GM19025 (cell line): Measurements from ENCODE around the gene SRRM3.
"Not testable (repeated sequence)": the region's sequence is repeated elsewhere in the genome, so short reads cannot be mapped to it uniquely, and the experiment has no call there.

Experiments used
- ATAC-seq: cut with Tn5 transposase; IDR thresholded peaks from one replicate; pipeline ENCODE4 v1.9.1; 2021; ENCODE audit warnings: mild to moderate bottlenecking, low read depth, moderate library complexity; ENCODE audit not compliant: unreplicated experiment

Gene SRRM3

GRCh38 chr7:76282344-76283253 is 80.9 kb downstream of the SRRM3 start:
- no peak for ATAC-seq

- ATAC-seq, result no peak
Measured at GRCh38 chr7:76283254-76284159, 81.8 kb downstream of the SRRM3 start.

GRCh38 chr7:76285604-76286374 is 84.1 kb downstream of the SRRM3 start:
- ATAC-seq, result no peak

- ATAC-seq, result no peak
Measured at GRCh38 chr7:76286842-76287403, 85.2 kb downstream of the SRRM3 start.

- not testable (repeated sequence) for ATAC-seq
Measured at GRCh38 chr7:76290847-76291350, 89.2 kb downstream of the SRRM3 start.

GRCh38 chr7:76291351-76292212 is 89.9 kb downstream of the SRRM3 start:
- peak; percentile 80 for ATAC-seq

- no peak for ATAC-seq
Measured at GRCh38 chr7:76292213-76292573, 90.5 kb downstream of the SRRM3 start.

GRCh38 chr7:76292911-76293310 is 91.2 kb downstream of the SRRM3 start:
- ATAC-seq, result not testable (repeated sequence)

GRCh38 chr7:76293407-76293901 is 91.8 kb downstream of the SRRM3 start:
- ATAC-seq, result no peak

- ATAC-seq, result no peak
Measured at GRCh38 chr7:76294344-76295024, 92.8 kb downstream of the SRRM3 start.

GRCh38 chr7:76296743-76297740 is 95.3 kb downstream of the SRRM3 start:
- no peak for ATAC-seq

- ATAC-seq, result no peak
Measured at GRCh38 chr7:76300166-76300731, 98.6 kb downstream of the SRRM3 start.

GRCh38 chr7:76301000-76301399 is 99.3 kb downstream of the SRRM3 start:
- ATAC-seq, result no peak

GRCh38 chr7:76302347-76303201 is 100.9 kb downstream of the SRRM3 start, which contains the start of gene HSPB1:
HSPB1 (plus strand) TSS chr7:76302673; CDS start chr7:76302713, 40 bp downstream.
- ATAC-seq, result peak; percentile 53

GRCh38 chr7:76303202-76304147 is 101.8 kb downstream of the SRRM3 start:
- peak; percentile 36 for ATAC-seq
